CD4-positive, CD25-positive, alpha-beta regulatory T cell (primary cell): Measurements from ENCODE around the gene KLF8. TPM values are rescaled to one million over a fixed set of nuclear protein-coding genes. Genes with fewer than 3 reads are reported as not detected.
A peak's percentile ranks its signal among the peaks of the same experiment; 100 is the strongest.
"Not testable (repeated sequence)": the region's sequence is repeated elsewhere in the genome, so short reads cannot be mapped to it uniquely, and the experiment has no call there.

Experiments
- ATAC-seq, 2 donors: fragments of 150-1000 bp; cut with Tn5 transposase; one replicate each; pipeline ENCODE4 v1.10.0; 2021; ENCODE audit warnings: low read depth in 2 of 2, moderate number of reproducible peaks in 2 of 2, moderate library complexity in 1 of 2
- DNase-seq, 3 donors: peaks; one replicate each; pipeline versions ENCODE4 v3.0.0 to v3.0.0-alpha.2; 2012 to 2022; ENCODE audit warnings: mixed read lengths in 1 of 3
- H3K27ac ChIP-seq: one replicate; pipeline ENCODE4 v1.7.0; 2013; ENCODE audit warnings: mild to moderate bottlenecking, low read length; ENCODE audit not compliant: insufficient read depth, poor library complexity, severe bottlenecking
- H3K27me3 ChIP-seq: one replicate; pipeline ENCODE4 v1.7.0; 2013; ENCODE audit warnings: low read length; ENCODE audit not compliant: control insufficient read depth, insufficient read depth
- H3K36me3 ChIP-seq: one replicate; pipeline ENCODE4 v1.7.0; 2013; ENCODE audit warnings: mild to moderate bottlenecking, low read length, moderate library complexity; ENCODE audit not compliant: control insufficient read depth, insufficient read depth
- H3K4me1 ChIP-seq: 2 replicates; pipeline ENCODE4 v1.7.0; 2013; ENCODE audit warnings: mild to moderate bottlenecking, low read length; ENCODE audit not compliant: insufficient read depth, control insufficient read depth, poor library complexity, severe bottlenecking
- H3K4me3 ChIP-seq: one replicate; pipeline ENCODE4 v1.7.0; 2013; ENCODE audit warnings: low read depth, mild to moderate bottlenecking, low read length, moderate library complexity
- H3K9me3 ChIP-seq, 2 experiments: 1 replicate in 1 of 2; 2 replicates in 1 of 2; pipeline ENCODE4 v1.7.0; 2013; ENCODE audit warnings: low read length in 2 of 2, mild to moderate bottlenecking in 1 of 2, moderate library complexity in 1 of 2; ENCODE audit not compliant: control insufficient read depth in 2 of 2
- H3K27ac Mint-ChIP-seq, 3 donors: one replicate each; pipeline ENCODE4 v1.8.0; 2020 to 2022; ENCODE audit warnings: mild to moderate bottlenecking in 3 of 3, mixed read lengths in 3 of 3, moderate library complexity in 2 of 3
- H3K27me3 Mint-ChIP-seq: one replicate; pipeline ENCODE4 v1.8.0; 2022; ENCODE audit warnings: mild to moderate bottlenecking, mixed read lengths
- H3K36me3 Mint-ChIP-seq: one replicate; pipeline ENCODE4 v1.8.0; 2020; ENCODE audit warnings: mixed read lengths
- H3K4me1 Mint-ChIP-seq, 4 donors: one replicate each; pipeline ENCODE4 v1.8.0; 2020 to 2022; ENCODE audit warnings: mixed read lengths in 4 of 4, mild to moderate bottlenecking in 1 of 4
- H3K4me3 Mint-ChIP-seq, 4 donors: one replicate each; pipeline ENCODE4 v1.8.0; 2020 to 2022; ENCODE audit warnings: mild to moderate bottlenecking in 4 of 4, mixed read lengths in 4 of 4, moderate library complexity in 3 of 4
- H3K9me3 Mint-ChIP-seq, 7 donors: one replicate each; pipeline ENCODE4 v1.8.0; 2020 to 2022; ENCODE audit warnings: mixed read lengths in 7 of 7, mild to moderate bottlenecking in 3 of 7, moderate library complexity in 2 of 7
- polyA plus RNA-seq, 4 donors: library from polyadenylated mRNA; unstranded; fragments of 300-500 nt; fragmentation: Illumina TruSeq; gene quantifications; one replicate each; pipeline ENCODE4 v1.2.3, GENCODE V29; 2021
- total RNA-seq: library from RNA; stranded (reverse); gene quantifications from one replicate; pipeline ENCODE4 v1.2.3, GENCODE V29; 2022

The KLF8 gene
- 12.1 TPM for total RNA-seq
- 1 to 10 TPM in 3 of 4 donors, under 1 TPM in 1; 0.42 to 2.2 (median 1.3) TPM for polyA plus RNA-seq

DNA sequence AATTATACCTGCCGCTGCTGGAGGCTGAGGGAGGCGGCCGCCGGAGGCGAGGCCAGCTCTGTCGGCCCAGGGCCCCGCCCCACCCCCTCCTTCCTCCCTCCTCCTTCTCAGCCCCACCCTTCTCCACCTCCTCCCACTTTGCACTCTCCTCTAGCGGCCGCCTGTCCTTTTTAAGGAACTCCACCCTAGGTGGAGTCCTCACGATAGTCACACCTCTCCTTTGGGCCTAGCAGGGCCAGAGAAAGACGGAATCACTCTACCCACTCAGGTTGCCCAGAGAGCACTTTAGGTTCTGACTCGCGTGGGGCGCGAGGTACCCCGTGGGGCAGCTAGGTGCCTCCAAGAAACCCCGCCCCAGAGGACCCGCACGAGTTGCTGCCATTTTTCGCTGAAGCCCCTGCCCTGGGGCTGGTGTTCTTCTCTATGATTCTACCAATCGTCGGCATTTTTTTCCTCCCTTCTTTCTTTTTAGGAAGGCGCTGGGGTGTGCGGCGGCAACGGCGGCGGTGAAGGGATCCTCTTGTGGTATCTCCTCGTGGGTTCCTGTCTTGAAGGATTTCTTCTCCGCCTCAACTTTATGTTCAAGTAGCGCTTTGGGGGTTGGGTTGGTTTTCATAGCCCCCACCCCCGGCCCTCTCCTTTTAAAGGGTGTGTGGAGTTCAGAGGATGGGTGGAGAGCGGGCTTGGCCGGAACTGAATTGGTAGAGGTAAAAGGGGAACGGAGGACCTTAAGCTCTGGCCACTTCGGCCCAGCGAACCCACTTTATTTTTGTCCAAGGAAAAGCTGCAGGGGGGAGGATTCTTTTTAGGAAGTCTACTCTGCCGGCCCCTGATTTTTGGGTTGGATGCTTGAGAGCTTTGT, at the start of gene KLF8:
Gene KLF8 (plus strand): TSS at position 136 of the 862 bp plus-strand sequence. CDS start 979 bp downstream, outside the sequence.
- Histone ChIP-seq H3K9me3 (no peaks in the 10 kb centered on the region), H3K27me3 (peaks cover 1% of the 10 kb centered on the region), H3K4me3 (peak within 1 kb of the TSS; percentile 51), H3K27ac (no peak within 1 kb of the TSS), H3K36me3 (no peaks in the 10 kb centered on the region), H3K4me1 (peaks cover 9% of the 10 kb centered on the region)
- Mint-ChIP-seq H3K27ac (peak within 1 kb of the TSS; percentile 20 to 75 (median 60)), H3K27me3 (no peaks in the 10 kb centered on the region), H3K4me1 (peaks cover 0 to 15% (median 9%) of the 10 kb centered on the region in 4 donors), H3K36me3 (no peaks in the 10 kb centered on the region), H3K9me3 (peaks cover 0 to 2% (median 0%) of the 10 kb centered on the region in 7 donors), H3K4me3 (peak within 1 kb of the TSS; percentile 80 to 94 (median 84))
- DNase-seq (peak in 2 of 3 donors; percentile 15 to 75), ATAC-seq (peak in 1 of 2 donors; percentile 37)

GRCh38 chrX:56206945-56207344, 25.2 kb upstream of the KLF8 start:
- H3K27ac ChIP-seq, H3K36me3 ChIP-seq, H3K9me3 Mint-ChIP-seq, H3K27ac Mint-ChIP-seq, H3K4me1 Mint-ChIP-seq, DNase-seq, H3K27me3 ChIP-seq, H3K4me3 Mint-ChIP-seq, H3K27me3 Mint-ChIP-seq, ATAC-seq, H3K9me3 ChIP-seq, H3K36me3 Mint-ChIP-seq, H3K4me1 ChIP-seq, H3K4me3 ChIP-seq: not testable (repeated sequence)

GRCh38 chrX:56211701-56212100, 20.5 kb upstream of the KLF8 start:
- Histone ChIP-seq H3K27ac (no peak overlapping the region), H3K27me3 (no peaks in the 10 kb centered on the region), H3K36me3 (no peaks in the 10 kb centered on the region), H3K9me3 (no peaks in the 10 kb centered on the region), H3K4me1 (no peaks in the 10 kb centered on the region), H3K4me3 (no peak overlapping the region)
- H3K27ac Mint-ChIP-seq: no peak overlapping the region
- no peak for ATAC-seq
- DNase-seq: no peak
- no peaks in the 10 kb centered on the region for H3K27me3 Mint-ChIP-seq
- no peak overlapping the region for H3K4me3 Mint-ChIP-seq
- no peaks in the 10 kb centered on the region for H3K4me1 Mint-ChIP-seq
- no peaks in the 10 kb centered on the region for H3K36me3 Mint-ChIP-seq
- H3K9me3 Mint-ChIP-seq: peaks cover 0 to 7% (median 0%) of the 10 kb centered on the region in 7 donors

DNA sequence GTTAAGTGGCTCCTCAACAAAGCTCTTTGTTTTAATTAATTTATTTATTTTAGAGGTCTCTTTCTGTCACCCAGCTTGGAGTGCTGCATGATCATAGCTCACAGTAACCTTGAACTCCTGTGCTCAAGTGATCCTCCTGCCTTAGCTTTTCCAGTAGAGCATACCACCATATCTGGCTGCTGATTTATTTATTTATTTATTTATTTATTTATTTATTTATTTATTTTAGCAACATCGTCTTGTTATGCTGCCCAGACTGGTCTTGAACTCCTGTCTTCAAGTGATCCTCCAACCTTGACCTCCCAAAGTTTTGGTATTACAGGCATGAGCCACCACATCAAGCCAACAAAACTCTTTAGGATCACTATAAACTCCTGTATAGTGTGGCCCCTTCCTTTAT, 15.8 kb upstream of the KLF8 start:
- no peak overlapping the region for H3K4me3 Mint-ChIP-seq
- no peak overlapping the region for H3K27ac Mint-ChIP-seq
- no peak overlapping the region for H3K4me3 ChIP-seq

DNA sequence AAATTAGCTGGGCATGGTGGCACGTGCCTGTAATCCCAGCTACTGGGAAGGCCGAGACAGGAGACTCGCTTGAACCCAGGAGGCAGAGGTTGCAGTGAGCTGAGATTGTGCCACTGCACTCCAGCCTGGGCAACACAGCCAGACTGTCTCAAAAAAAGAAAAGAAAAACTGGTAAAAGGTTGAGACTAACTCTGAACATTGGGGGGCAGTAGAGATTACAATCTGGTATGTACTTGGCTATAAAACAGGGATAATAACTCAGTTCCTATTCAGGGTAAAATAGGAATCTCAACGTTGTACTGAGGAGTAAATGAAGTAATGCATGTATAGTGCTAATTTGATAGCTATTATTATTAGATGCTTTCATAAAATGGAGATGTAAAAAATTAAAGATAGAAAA, 12.5 kb upstream of the KLF8 start:
- Mint-ChIP-seq H3K27ac (no peak overlapping the region), H3K4me1 (no peaks in the 10 kb centered on the region), H3K27me3 (no peaks in the 10 kb centered on the region), H3K36me3 (no peaks in the 10 kb centered on the region), H3K4me3 (peak overlapping the region in 1 of 4 donors; percentile 4), H3K9me3 (peaks cover 0 to 7% (median 0%) of the 10 kb centered on the region in 7 donors)
- Histone ChIP-seq H3K4me1 (no peaks in the 10 kb centered on the region), H3K4me3 (no peak overlapping the region), H3K27ac (no peak overlapping the region), H3K36me3 (no peaks in the 10 kb centered on the region), H3K9me3 (no peaks in the 10 kb centered on the region), H3K27me3 (no peaks in the 10 kb centered on the region)
- ATAC-seq: no peak
- peak in 1 of 3 donors; percentile 37 for DNase-seq

More for the DNA sequence above, 15.8 kb upstream of the KLF8 start:
- H3K27me3 ChIP-seq: no peaks in the 10 kb centered on the region
- Mint-ChIP-seq H3K36me3 (no peaks in the 10 kb centered on the region), H3K9me3 (peaks cover 0 to 5% (median 0%) of the 10 kb centered on the region in 7 donors), H3K27me3 (no peaks in the 10 kb centered on the region), H3K4me1 (no peaks in the 10 kb centered on the region)
- no peaks in the 10 kb centered on the region for H3K4me1 ChIP-seq
- no peak overlapping the region for H3K27ac ChIP-seq
- no peaks in the 10 kb centered on the region for H3K9me3 ChIP-seq
- H3K36me3 ChIP-seq: no peaks in the 10 kb centered on the region
- ATAC-seq (no peak), DNase-seq (no peak)

DNA sequence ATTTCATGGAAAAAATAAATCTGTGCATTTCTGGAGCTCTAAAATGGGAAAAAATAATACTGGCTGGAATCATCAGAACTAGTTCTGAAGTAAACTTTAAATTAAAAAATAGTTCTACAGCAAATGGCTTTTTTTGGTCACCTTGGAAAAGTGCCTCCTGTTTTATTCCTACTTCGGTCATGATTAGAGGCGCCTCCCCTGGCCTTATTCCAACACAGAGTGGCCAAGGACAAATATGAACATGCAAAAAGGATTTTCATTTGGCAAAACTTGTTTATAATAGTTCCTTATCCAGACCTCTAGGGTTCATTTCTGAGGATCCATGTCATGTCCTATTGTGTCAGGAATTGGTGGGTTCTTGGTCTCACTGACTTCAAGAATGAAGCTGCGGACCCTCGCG, 11.1 kb upstream of the KLF8 start:
- DNase-seq (no peak), ATAC-seq (no peak)
- Mint-ChIP-seq H3K27me3 (no peaks in the 10 kb centered on the region), H3K9me3 (peaks cover 0 to 5% (median 0%) of the 10 kb centered on the region in 7 donors), H3K4me1 (no peaks in the 10 kb centered on the region), H3K27ac (no peak overlapping the region), H3K4me3 (no peak overlapping the region), H3K36me3 (no peaks in the 10 kb centered on the region)
- Histone ChIP-seq H3K36me3 (no peaks in the 10 kb centered on the region), H3K27me3 (no peaks in the 10 kb centered on the region), H3K4me1 (no peaks in the 10 kb centered on the region), H3K9me3 (no peaks in the 10 kb centered on the region), H3K4me3 (no peak overlapping the region), H3K27ac (no peak overlapping the region)

DNA sequence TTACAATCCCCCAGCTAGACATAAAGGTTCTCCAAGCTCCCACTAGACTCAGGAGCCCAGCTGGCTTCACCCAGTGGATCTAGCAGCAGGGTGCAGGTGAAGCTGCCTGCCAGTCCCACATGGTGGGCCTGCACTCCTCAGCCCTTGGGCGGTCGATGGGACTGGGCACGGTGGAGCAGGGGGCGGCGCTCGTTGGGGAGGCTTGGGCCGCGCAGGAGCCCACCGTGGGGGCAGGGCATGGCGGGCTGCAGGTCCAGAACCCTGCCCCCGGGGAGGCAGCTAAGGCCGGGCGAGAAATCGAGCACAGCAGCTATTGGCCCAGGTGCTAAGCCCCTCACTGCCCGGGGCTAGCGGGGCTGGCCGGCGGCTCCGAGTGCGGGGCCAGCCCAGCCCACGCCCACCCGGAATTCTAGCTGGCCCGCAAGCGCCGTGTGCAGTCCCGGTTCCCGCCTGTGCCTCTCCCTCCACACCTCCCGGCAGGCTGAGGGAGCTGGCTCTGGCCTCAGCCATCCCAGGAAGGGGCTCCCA, 9.6 kb upstream of the KLF8 start:
- H3K9me3 ChIP-seq: no peaks in the 10 kb centered on the region
- no peak for ATAC-seq
- DNase-seq: no peak
- H3K4me3 Mint-ChIP-seq: no peak overlapping the region
- no peak overlapping the region for H3K27ac Mint-ChIP-seq
- no peaks in the 10 kb centered on the region for H3K4me1 Mint-ChIP-seq
- H3K36me3 Mint-ChIP-seq: no peaks in the 10 kb centered on the region
- no peaks in the 10 kb centered on the region for H3K36me3 ChIP-seq
- H3K9me3 Mint-ChIP-seq: peaks cover 0 to 2% (median 0%) of the 10 kb centered on the region in 7 donors
- H3K27me3 Mint-ChIP-seq: no peaks in the 10 kb centered on the region
- no peaks in the 10 kb centered on the region for H3K4me1 ChIP-seq
- no peaks in the 10 kb centered on the region for H3K27me3 ChIP-seq
- no peak overlapping the region for H3K27ac ChIP-seq
- no peak overlapping the region for H3K4me3 ChIP-seq
